H9 (cell line): ENCODE results near the gene ZFAND5. TPM values are rescaled to one million over a fixed set of nuclear protein-coding genes. Genes with fewer than 3 reads are reported as not detected.

Experiments
- DNase-seq: peaks from one replicate; pipeline ENCODE4 v3.0.0-alpha.2; 2017
- H2AFZ ChIP-seq: one replicate; pipeline ENCODE4 v1.6.1; 2013; ENCODE audit warnings: mild to moderate bottlenecking, low read length, control low read depth, moderate library complexity
- H2AK5ac ChIP-seq: 2 replicates; pipeline ENCODE4 v1.6.1; 2013; ENCODE audit warnings: low read length, control low read depth, mixed read lengths; ENCODE audit not compliant: insufficient read length
- H2BK120ac ChIP-seq: one replicate; pipeline ENCODE4 v1.6.1; 2013; ENCODE audit warnings: low read depth, mild to moderate bottlenecking, low read length, control low read depth, inconsistent platforms; ENCODE audit not compliant: poor library complexity, severe bottlenecking
- H2BK12ac ChIP-seq: 2 replicates; pipeline ENCODE4 v1.6.1; 2013; ENCODE audit warnings: low read length, control low read depth, mixed read lengths, low read depth; ENCODE audit not compliant: insufficient read length
- H2BK15ac ChIP-seq: 2 replicates; pipeline ENCODE4 v1.6.1; 2013; ENCODE audit warnings: low read depth, low read length, control low read depth
- H2BK20ac ChIP-seq: one replicate; pipeline ENCODE4 v1.6.1; 2013; ENCODE audit warnings: low read depth, mild to moderate bottlenecking, low read length, control low read depth, inconsistent platforms; ENCODE audit not compliant: poor library complexity, severe bottlenecking
- H2BK5ac ChIP-seq: 2 replicates; pipeline ENCODE4 v1.6.1; 2013; ENCODE audit warnings: low read length, control low read depth, mixed read lengths; ENCODE audit not compliant: insufficient read length
- H3K14ac ChIP-seq: 2 replicates; pipeline ENCODE4 v1.6.1; 2013; ENCODE audit warnings: low read length, control low read depth; ENCODE audit not compliant: insufficient read depth
- H3K18ac ChIP-seq: 2 replicates; pipeline ENCODE4 v1.6.1; 2013; ENCODE audit warnings: low read depth, mild to moderate bottlenecking, mixed read lengths, low read length, control low read depth; ENCODE audit not compliant: insufficient read length
- H3K23ac ChIP-seq: 2 replicates; pipeline ENCODE4 v1.6.1; 2013; ENCODE audit warnings: low read length, control low read depth, mixed read lengths, low read depth; ENCODE audit not compliant: insufficient read length
- H3K23me2 ChIP-seq: 2 replicates; pipeline ENCODE4 v1.6.1; 2013; ENCODE audit warnings: low read depth, mild to moderate bottlenecking, mixed read lengths, low read length, control low read depth; ENCODE audit not compliant: insufficient read length, poor library complexity, severe bottlenecking
- H3K27ac ChIP-seq: 2 replicates; pipeline ENCODE4 v1.5.1; 2013; ENCODE audit warnings: low read length, control low read depth, mixed read lengths, low read depth; ENCODE audit not compliant: insufficient read length
- H3K27me3 ChIP-seq: 2 replicates; pipeline ENCODE4 v1.6.1; 2013; ENCODE audit warnings: low read length, control low read depth, inconsistent platforms; ENCODE audit not compliant: insufficient read depth
- H3K4ac ChIP-seq: 2 replicates; pipeline ENCODE4 v1.6.1; 2013; ENCODE audit warnings: low read depth, mild to moderate bottlenecking, control low read depth, inconsistent platforms, low read length, moderate library complexity
- H3K4me1 ChIP-seq: 2 replicates; pipeline ENCODE4 v1.6.1; 2013; ENCODE audit warnings: low read length, control low read depth, inconsistent platforms; ENCODE audit not compliant: insufficient read depth
- H3K4me2 ChIP-seq: 2 replicates; pipeline ENCODE4 v1.6.1; 2013; ENCODE audit warnings: low read length, control low read depth, mixed read lengths; ENCODE audit not compliant: insufficient read length, insufficient read depth
- H3K56ac ChIP-seq: 2 replicates; pipeline ENCODE4 v1.6.1; 2013; ENCODE audit warnings: low read depth, mild to moderate bottlenecking, mixed read lengths, low read length, control low read depth; ENCODE audit not compliant: insufficient read length
- H3K79me1 ChIP-seq: 2 replicates; pipeline ENCODE4 v1.6.1; 2013; ENCODE audit warnings: low read depth, mild to moderate bottlenecking, moderate library complexity, low read length, control low read depth, inconsistent platforms; ENCODE audit not compliant: insufficient read depth, poor library complexity, severe bottlenecking
- H3K79me2 ChIP-seq: 2 replicates; pipeline ENCODE4 v1.6.1; 2013; ENCODE audit warnings: low read length, control low read depth, inconsistent platforms; ENCODE audit not compliant: insufficient read depth
- H3K9ac ChIP-seq: 2 replicates; pipeline ENCODE4 v1.6.1; 2013; ENCODE audit warnings: low read length, control low read depth, mixed read lengths; ENCODE audit not compliant: insufficient read length; ENCODE audit errors: extremely low read depth
- H3K9me3 ChIP-seq: one replicate; pipeline ENCODE4 v1.6.1; 2013; ENCODE audit warnings: low read depth, low read length, inconsistent platforms; ENCODE audit not compliant: control insufficient read depth
- H3T11ph ChIP-seq: one replicate; pipeline ENCODE4 v1.6.1; 2013; ENCODE audit warnings: mild to moderate bottlenecking, low read length, control low read depth, inconsistent platforms
- H4K20me1 ChIP-seq: one replicate; pipeline ENCODE4 v1.6.1; 2013; ENCODE audit not compliant: control insufficient read depth, insufficient read length, insufficient read depth
- H4K5ac ChIP-seq: 2 replicates; pipeline ENCODE4 v1.6.1; 2013; ENCODE audit warnings: low read depth, mild to moderate bottlenecking, mixed read lengths, low read length, control low read depth; ENCODE audit not compliant: insufficient read length
- H4K8ac ChIP-seq: replicated peaks from 2 replicates; pipeline ENCODE4 v1.6.1; 2013; ENCODE audit warnings: low read length, control low read depth, mixed read lengths, low read depth; ENCODE audit not compliant: insufficient read length
- H4K91ac ChIP-seq: 2 replicates; pipeline ENCODE4 v1.6.1; 2013; ENCODE audit warnings: low read depth, mild to moderate bottlenecking, moderate library complexity, mixed read lengths, low read length, control low read depth; ENCODE audit not compliant: insufficient read length
- H3K27ac Mint-ChIP-seq, 3 experiments: 2 replicates in 2 of 3; 3 replicates in 1 of 3; pipeline ENCODE4 v1.8.0; 2020 to 2021; ENCODE audit warnings: mixed read lengths in 3 of 3, mild to moderate bottlenecking in 1 of 3, moderate library complexity in 1 of 3
- H3K27me3 Mint-ChIP-seq: 2 replicates; pipeline ENCODE4 v1.8.0; 2021; ENCODE audit warnings: low read depth, mild to moderate bottlenecking, moderate library complexity, mixed read lengths
- H3K36me3 Mint-ChIP-seq, 3 experiments: 2 replicates in 2 of 3; 3 replicates in 1 of 3; pipeline ENCODE4 v1.8.0; 2020 to 2021; ENCODE audit warnings: low read depth in 3 of 3, mixed read lengths in 3 of 3; ENCODE audit not compliant: insufficient read depth in 1 of 3
- H3K4me1 Mint-ChIP-seq, 2 experiments: 2 replicates each; pipeline ENCODE4 v1.8.0; 2020; ENCODE audit warnings: mixed read lengths in 2 of 2
- H3K4me3 Mint-ChIP-seq, 2 experiments: 2 replicates in 1 of 2; 3 replicates in 1 of 2; pipeline ENCODE4 v1.8.0; 2020 to 2021; ENCODE audit warnings: mild to moderate bottlenecking in 2 of 2, mixed read lengths in 2 of 2, moderate library complexity in 1 of 2
- H3K9me3 Mint-ChIP-seq, 2 experiments: 2 replicates in 1 of 2; 3 replicates in 1 of 2; pipeline ENCODE4 v1.8.0; 2020; ENCODE audit warnings: mild to moderate bottlenecking in 2 of 2, mixed read lengths in 2 of 2, moderate library complexity in 1 of 2
- CTCF ChIP-seq: fragments of 200-600 bp; sonication (generic); conservative IDR thresholded peaks from 3 replicates; pipeline ENCODE4 v1.8.0; 2021; ENCODE audit warnings: antibody characterized with exemption, mild to moderate bottlenecking
- WGBS: extraction: QIAGEN DNeasy Blood & Tissue Kit; methylation state at CpG from one replicate; pipeline ENCODE4 v1.1.7; 2013; ENCODE audit warnings: missing lambda C conversion rate, low lambda C conversion rate, mixed read lengths; ENCODE audit not compliant: insufficient read length; ENCODE audit errors: extremely low coverage; 5-methylcytosine and 5-hydroxymethylcytosine counted together
- total RNA-seq: library from RNA; stranded (reverse); gene quantifications from 2 replicates; pipeline ENCODE4 v1.2.1, GENCODE V29; 2021

The ZFAND5 gene
- total RNA-seq, 1 experiment from 2014 or later, result 304 TPM

- peak; percentile 53 for DNase-seq
- Histone ChIP-seq H2BK15ac (no peak overlapping the region), H4K20me1 (no peaks in the 10 kb centered on the region), H2BK120ac (no peak overlapping the region), H3K56ac (no peak overlapping the region), H3K79me2 (no peaks in the 10 kb centered on the region), H3K4ac (no peak overlapping the region), H2AK5ac (no peak overlapping the region), H3K9ac (no peak overlapping the region), H2BK20ac (no peak overlapping the region), H2BK12ac (no peak overlapping the region), H4K8ac (no peak overlapping the region), H4K5ac (no peak overlapping the region), H2BK5ac (no peak overlapping the region), H3K79me1 (no peaks in the 10 kb centered on the region), H3K4me2 (no peak overlapping the region), H2AFZ (no peak overlapping the region), H3K4me1 (peaks cover 8% of the 10 kb centered on the region), H3K27me3 (no peaks in the 10 kb centered on the region), H3K14ac (no peak overlapping the region), H4K91ac (no peak overlapping the region), H3K9me3 (no peaks in the 10 kb centered on the region), H3K23me2 (no peaks in the 10 kb centered on the region), H3K27ac (no peak overlapping the region), H3T11ph (no peak overlapping the region), H3K18ac (no peak overlapping the region), H3K23ac (no peak overlapping the region)
- Mint-ChIP-seq H3K4me3 (peak overlapping the region in 1 of 2 experiments; percentile 5; a peak in 2 of 5 replicates), H3K36me3 (peaks cover 0 to 7% (median 0%) of the 10 kb centered on the region in 3 experiments; a peak in 2 of 7 replicates), H3K27ac (peak overlapping the region in 2 of 3 experiments; percentile 2 to 78; a peak in 2 of 7 replicates), H3K27me3 (no peaks in the 10 kb centered on the region), H3K9me3 (peaks cover 0 to 3% of the 10 kb centered on the region in 2 experiments; a peak in 2 of 5 replicates), H3K4me1 (peaks cover 24 to 26% of the 10 kb centered on the region in 2 experiments)
- TF ChIP-seq CTCF, result no peak
- WGBS, result no CpG with 5 or more reads among the region's 10 CpGs
Measured at GRCh38 chr9:72315510-72316311, 49.3 kb downstream of the ZFAND5 start.
